Right atrium auricular region (tissue), 2 donors: Measurements from ENCODE around the gene ABHD14A. TPM values are rescaled to one million over a fixed set of nuclear protein-coding genes. Genes with fewer than 3 reads are reported as not detected.
"Not testable (repeated sequence)": the region's sequence is repeated elsewhere in the genome, so short reads cannot be mapped to it uniquely, and the experiment has no call there.

Experiments
- DNase-seq: peaks from one replicate; pipeline ENCODE4 v3.0.0-alpha.2; 2019; ENCODE audit warnings: low spot score
- H3K27ac ChIP-seq, 2 donors: fragments of 200-600 bp; sonication (generic); 1 replicate in 1 of 2; 2 replicates in 1 of 2; pipeline ENCODE4 v1.5.1; 2016 to 2019
- H3K27me3 ChIP-seq, 2 donors: fragments of 200-600 bp; sonication (generic); one replicate each; pipeline versions ENCODE4 v1.5.1 to v1.6.0; 2017 to 2019
- H3K36me3 ChIP-seq: fragments of 200-600 bp; sonication (generic); one replicate; pipeline ENCODE4 v1.5.1; 2016
- H3K4me1 ChIP-seq, 2 donors: fragments of 200-600 bp; sonication (generic); one replicate each; pipeline versions ENCODE4 v1.5.1 to v1.6.0; 2017 to 2019
- H3K4me3 ChIP-seq, 2 donors: fragments of 200-600 bp; sonication (generic); 1 replicate in 1 of 2; 2 replicates in 1 of 2; pipeline ENCODE4 v1.5.1; 2017 to 2019; ENCODE audit warnings: mild to moderate bottlenecking in 1 of 2, moderate library complexity in 1 of 2
- H3K9me3 ChIP-seq, 2 donors: fragments of 200-600 bp; sonication (generic); one replicate each; pipeline ENCODE4 v1.5.1; 2019
- CTCF ChIP-seq, 2 donors: fragments of 200-600 bp; sonication (generic); IDR thresholded peaks; one replicate each; pipeline ENCODE4 v1.5.1; 2019; ENCODE audit warnings: antibody characterized with exemption in 2 of 2
- total RNA-seq, 2 donors: library from RNA; depleted of rRNA; stranded (reverse); fragments of >200 nt; gene quantifications; one replicate each; pipeline ENCODE4 v1.1.0, GENCODE V29; 2016

ABHD14A gene
- 10 to 100 TPM; 21.0 to 31.3 TPM for total RNA-seq

- Histone ChIP-seq H3K9me3 (no peaks in the 10 kb centered on the region), H3K36me3 (no peaks in the 10 kb centered on the region), H3K4me1 (peaks cover 0 to 25% of the 10 kb centered on the region in 2 donors), H3K27ac (peak within 1 kb of the TSS; percentile 96 to 99), H3K27me3 (no peaks in the 10 kb centered on the region), H3K4me3 (peak within 1 kb of the TSS; percentile 67 to 73)
- TF ChIP-seq CTCF (IDR thresholded peaks at IDR 0.05), result peak in 1 of 2 donors; percentile 28
- peak; percentile 75 for DNase-seq
These were observed at the start of gene ABHD14A for GRCh38 chr3:51974963-51975851. Gene ABHD14A, plus strand, starts transcription at chr3:51975064. Its CDS starts 72 bp downstream, at chr3:51975136.

- DNase-seq, result peak; percentile 32
- TF ChIP-seq CTCF (IDR thresholded peaks at IDR 0.05), result no peak
- Histone ChIP-seq H3K27me3 (no peaks in the 10 kb centered on the region), H3K27ac (no peak overlapping the region), H3K4me3 (no peak overlapping the region), H3K9me3 (no peaks in the 10 kb centered on the region), H3K36me3 (no peaks in the 10 kb centered on the region), H3K4me1 (no peaks in the 10 kb centered on the region)
These were observed 47.5 kb upstream of the ABHD14A start for GRCh38 chr3:51927061-51927977.

GRCh38 chr3:51928438-51928837 is 46.4 kb upstream of the ABHD14A start:
- Histone ChIP-seq H3K27me3 (no peaks in the 10 kb centered on the region), H3K4me3 (no peak overlapping the region), H3K36me3 (peaks cover 6% of the 10 kb centered on the region), H3K27ac (no peak overlapping the region), H3K9me3 (no peaks in the 10 kb centered on the region), H3K4me1 (no peaks in the 10 kb centered on the region)
- peak; percentile 34 for DNase-seq
- no peak for TF ChIP-seq CTCF (IDR thresholded peaks at IDR 0.05)

- not testable (repeated sequence) for H3K4me1 ChIP-seq, H3K4me3 ChIP-seq, H3K9me3 ChIP-seq, H3K27me3 ChIP-seq, H3K27ac ChIP-seq
- peaks cover 12% of the 10 kb centered on the region for H3K36me3 ChIP-seq
- peak; percentile 30 for DNase-seq
These were observed 45.9 kb upstream of the ABHD14A start for GRCh38 chr3:51928981-51929380.

GRCh38 chr3:51929420-51930003 is 45.4 kb upstream of the ABHD14A start:
- TF ChIP-seq CTCF (IDR thresholded peaks at IDR 0.05), result no peak
- DNase-seq, result peak; percentile 28
- no peaks in the 10 kb centered on the region for H3K4me1 ChIP-seq
- H3K9me3 ChIP-seq, result no peaks in the 10 kb centered on the region
- H3K27ac ChIP-seq, result no peak overlapping the region
- H3K4me3 ChIP-seq, result no peak overlapping the region
- no peaks in the 10 kb centered on the region for H3K27me3 ChIP-seq
- peaks cover 17% of the 10 kb centered on the region for H3K36me3 ChIP-seq
